GM18867 (cell line): ENCODE data around the gene N4BP3.
A peak's percentile ranks its signal among the peaks of the same experiment; 100 is the strongest.

Experiments used
- ATAC-seq: cut with Tn5 transposase; IDR thresholded peaks from one replicate; pipeline ENCODE4 v1.9.1; 2021; ENCODE audit warnings: mild to moderate bottlenecking, moderate library complexity; ENCODE audit not compliant: unreplicated experiment

N4BP3 gene

GRCh38 chr5:178145965-178146820 lies 32.9 kb downstream of the N4BP3 start:
- ATAC-seq: no peak

GRCh38 chr5:178147406-178147805 lies 34.1 kb downstream of the N4BP3 start:
- ATAC-seq: no peak

GRCh38 chr5:178149199-178149932 lies 36.0 kb downstream of the N4BP3 start:
- no peak for ATAC-seq

DNA sequence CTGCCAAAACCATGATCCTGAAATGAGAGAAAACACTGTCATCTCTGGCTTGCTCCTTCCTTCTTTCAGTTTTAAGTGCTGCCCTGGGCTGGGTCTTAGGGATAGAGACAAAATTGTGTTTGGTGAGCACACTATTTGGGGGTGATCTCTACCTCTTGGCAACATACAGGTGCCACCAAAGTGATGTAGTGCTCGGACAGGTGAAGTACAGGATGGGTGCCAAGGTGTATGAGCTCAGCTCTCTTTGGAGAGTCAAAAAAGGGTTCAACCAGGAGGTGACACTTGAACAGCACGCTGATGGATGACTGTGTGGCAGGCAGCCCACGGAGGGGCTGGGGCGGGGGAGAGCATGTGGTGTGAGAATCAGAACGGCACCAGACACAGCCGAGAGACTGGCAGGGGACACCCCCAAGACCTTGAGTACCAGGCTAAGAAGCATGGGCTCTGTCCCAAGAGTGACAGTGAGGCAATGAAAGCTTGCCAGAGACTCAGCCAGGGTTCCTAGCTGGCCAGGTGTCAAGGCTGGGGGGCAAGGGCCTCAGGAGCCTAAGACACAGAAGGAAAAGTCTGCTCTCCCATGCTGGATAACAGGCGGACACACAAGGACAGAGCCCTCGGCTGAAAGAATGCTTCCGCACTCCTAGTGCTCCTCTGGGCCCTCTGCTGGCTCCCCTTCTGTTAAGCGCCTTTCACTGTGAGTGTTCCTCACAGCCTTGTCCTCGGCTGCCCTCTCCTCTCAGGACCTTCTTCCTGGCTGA lies 37.8 kb downstream of the N4BP3 start:
- ATAC-seq: no peak

DNA sequence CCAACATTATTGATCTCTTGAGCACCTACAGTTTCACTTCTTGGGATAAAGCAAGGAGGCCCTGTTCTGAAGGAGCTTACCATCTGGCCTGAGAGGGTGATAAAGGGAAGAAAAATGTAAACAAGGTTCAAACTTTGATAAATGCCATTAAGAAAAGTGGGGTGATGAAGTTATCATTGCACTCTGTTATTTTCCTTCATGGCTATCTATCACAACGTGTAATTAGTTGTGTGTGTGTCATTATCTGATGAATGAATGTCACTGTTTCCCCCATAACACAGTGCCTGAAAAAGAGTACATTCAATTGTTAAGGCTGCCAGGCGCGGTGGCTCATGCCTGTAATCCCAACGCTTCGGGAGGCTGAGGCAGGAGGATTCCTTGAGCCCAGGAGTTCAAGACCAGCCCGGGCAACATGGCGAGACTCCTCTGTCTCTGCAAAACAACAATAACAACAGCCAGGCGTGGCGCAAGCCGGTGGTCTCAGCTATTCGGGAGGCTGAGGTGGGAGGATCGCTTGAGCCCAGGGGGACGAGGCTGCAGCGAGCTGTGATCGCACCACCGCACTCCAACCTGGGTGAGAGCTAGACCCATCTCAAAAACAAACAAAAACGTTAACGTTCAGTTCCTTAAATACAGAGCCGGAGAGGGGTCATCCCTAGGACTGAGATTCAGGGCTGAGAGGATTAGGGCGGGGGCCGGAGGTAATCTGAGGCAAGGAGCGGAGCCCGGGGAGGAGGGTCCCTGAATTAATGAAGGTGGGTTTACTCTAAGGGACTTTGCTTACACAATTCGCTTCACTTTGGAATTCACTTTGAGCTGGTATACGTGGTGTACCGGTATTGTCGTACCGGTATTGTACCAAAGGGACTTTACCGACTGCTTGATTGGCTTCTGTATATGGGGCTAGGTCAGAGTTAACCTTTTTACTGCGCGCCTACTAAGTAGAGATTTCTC lies 39.4 kb downstream of the N4BP3 start:
- ATAC-seq: no peak

GRCh38 chr5:178153530-178154340 lies 40.4 kb downstream of the N4BP3 start, which contains the start of gene NHP2:
Gene NHP2, minus strand, starts transcription at chr5:178153885. Its CDS starts 68 bp downstream, at chr5:178153817.
- ATAC-seq: peak; percentile 96

- ATAC-seq: no peak
Measured at GRCh38 chr5:178155065-178155464, 41.7 kb downstream of the N4BP3 start.

DNA sequence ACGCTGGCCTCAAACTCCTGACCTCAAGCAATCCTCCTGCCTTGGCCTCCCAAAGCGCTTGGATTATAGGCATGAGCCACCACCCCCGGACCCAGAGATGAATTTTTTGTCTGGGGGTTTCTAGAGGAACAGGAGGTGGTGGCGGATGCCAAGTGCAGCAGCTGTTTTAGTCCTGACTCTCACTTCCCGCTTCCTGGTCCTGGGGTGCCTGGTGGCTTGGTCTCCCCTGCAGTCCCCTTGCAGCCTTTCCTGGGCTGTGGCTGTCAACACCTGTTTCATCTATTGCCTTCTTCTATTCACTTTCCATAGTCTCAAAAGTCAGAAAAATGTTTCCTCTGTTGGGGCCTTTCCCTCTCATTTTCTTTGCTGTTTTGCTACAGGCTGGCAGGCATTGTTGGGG lies 46.8 kb downstream of the N4BP3 start:
- no peak for ATAC-seq

DNA sequence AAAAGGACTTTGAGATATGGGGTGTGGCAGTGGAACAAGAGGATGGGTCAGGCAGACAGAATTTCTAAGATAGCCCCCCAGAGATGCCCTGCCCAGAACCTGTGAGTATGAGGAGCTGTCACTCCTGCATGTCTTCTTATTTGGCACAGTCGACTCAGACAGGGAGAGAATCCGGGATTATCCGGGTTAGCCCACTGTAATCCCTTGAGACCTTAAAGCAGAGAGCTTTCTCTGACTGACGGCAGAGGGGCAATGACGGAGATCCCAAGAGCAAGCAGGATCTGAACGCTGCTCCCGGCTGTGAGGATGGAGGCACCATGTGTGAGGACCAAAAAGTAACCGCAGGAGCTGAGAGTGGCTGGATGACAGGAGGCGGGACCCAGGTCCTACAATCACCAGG lies 49.1 kb downstream of the N4BP3 start:
- ATAC-seq: no peak

DNA sequence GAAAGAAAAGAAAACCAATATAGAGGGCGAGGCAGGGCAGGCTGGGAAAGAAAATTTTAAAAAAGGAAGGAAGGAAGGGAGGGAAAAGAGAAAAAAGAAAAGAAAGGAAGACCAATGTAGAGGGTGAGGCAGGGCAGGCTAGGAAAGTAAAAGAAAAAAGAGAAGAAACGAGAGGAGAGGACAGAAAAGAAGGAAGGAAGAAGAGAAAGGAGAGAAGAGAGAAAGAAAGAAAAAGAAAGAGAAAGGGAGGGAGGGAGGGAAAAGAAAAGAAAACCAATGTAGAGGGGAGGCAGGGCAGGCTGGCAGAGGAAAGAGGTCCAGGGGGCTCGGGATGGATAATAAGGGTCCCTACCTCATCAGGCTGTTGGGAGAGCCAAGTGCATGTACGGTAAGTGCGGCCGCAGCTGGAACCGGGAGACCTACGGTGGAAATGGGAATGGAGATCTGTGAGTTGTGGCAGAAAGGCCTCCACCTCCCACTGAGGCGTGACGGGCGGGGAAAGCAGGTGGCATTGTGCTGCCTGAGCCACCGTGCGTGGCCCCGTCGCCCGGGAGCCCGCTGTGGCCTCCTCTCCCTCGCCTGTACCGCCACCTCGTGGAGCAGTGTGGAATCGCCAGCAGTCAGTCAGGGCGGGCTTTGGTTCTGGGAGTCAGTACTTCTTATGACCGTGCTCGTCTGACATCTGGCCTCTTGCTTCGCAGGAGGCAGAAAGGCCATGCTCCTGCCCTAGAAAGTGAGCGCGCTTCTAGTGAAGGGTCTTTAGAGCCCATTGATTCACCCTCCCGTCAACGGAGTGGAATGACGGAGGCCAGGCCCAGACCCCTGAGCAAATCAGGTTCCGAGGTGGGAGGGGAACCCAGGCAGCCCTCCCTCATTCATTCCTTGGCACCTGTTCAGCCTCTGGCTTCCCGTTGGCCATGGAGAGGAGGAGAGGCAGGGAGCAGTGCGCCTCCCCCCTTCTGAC lies 50.7 kb downstream of the N4BP3 start:
- ATAC-seq: peak; percentile 90

GRCh38 chr5:178165581-178165980 lies 52.2 kb downstream of the N4BP3 start:
- no peak for ATAC-seq

DNA sequence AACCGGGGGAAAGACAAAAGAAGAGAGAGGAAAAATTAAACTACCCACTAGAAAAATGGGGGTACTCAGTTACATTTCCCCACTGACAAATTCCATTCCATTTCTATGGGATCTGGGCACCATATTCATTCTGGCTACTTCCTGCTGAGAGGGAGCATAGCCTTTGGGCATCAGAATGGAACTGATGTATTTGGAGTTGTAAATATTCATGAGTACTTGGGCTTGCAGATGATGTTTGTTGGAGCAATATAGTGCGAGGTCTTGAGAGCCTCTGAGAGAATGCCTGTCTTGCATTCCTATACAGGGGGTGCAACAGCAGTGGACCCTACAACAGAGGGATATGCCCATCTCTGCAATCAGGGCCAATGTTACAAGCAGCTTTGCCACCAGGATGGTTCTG lies 57.1 kb downstream of the N4BP3 start:
- no peak for ATAC-seq

DNA sequence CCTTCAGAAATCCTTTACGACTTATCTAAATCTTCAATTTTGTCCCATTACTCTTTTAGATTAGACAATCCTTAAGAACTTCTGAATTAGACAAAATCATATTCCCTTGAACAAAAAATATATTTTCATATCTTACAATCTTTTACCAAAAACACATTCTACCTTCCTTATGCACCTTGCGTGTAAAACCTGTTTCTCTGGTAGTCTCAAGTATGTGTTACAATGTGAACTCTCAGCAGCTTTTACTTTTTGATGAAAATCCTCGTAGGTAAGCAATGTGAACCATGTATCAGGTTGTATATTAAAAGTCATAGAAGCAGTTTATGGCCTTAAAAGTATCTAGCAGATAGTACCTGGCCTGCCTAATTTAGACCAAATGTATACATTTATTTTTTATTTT lies 61.1 kb downstream of the N4BP3 start:
- no peak for ATAC-seq
